T-helper 9 cell (primary cell): ENCODE data around the gene SHB.

ENCODE experiments used
- DNase-seq: peaks from one replicate; pipeline ENCODE4 v3.0.0-alpha.2; 2020

Gene SHB

DNA sequence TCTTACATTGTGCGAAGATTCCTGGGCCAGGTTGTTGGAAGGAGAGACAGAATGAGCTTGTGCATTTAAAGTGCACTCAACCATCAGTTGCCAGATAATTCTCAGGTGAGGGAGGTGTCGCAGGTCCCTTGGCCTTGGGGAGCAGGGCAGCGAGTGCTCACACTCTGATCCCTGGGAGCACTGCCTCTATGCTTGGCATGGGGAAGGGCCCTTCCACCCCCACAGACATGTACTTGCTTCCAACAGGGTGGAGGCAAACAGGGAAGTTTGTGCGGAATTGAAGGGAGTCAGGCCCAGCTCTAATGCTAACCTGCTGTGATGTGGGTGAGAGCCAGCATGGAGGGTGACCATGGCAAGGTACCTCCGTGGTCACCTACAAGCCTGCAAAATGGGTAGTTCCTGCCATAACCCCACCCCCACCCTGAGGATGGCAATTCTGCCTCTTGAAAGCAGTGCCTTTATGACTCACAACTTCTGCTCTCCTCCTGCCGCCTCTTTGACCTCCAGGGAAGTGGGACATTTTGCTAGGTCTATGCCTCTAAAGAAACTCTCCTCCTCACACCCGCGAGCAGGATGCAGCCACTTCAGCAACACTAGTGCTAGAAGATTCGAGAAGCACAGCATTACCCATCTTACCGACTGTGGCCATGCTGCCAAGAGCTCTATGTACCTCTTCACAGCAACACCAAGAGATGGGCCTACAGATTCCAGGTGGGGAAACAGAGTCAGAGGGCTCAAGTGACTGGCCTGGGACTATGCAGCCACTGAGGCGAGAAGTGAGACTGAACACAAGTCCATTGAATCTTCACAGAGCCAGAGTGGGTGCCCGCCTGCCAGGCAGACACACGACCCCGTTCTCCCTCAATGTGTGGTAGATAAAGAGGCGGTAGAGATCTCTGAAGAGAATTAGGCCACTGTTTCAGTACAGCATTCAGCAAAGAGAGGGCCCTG lies 143.0 kb downstream of the SHB start:
- no peak for DNase-seq

DNA sequence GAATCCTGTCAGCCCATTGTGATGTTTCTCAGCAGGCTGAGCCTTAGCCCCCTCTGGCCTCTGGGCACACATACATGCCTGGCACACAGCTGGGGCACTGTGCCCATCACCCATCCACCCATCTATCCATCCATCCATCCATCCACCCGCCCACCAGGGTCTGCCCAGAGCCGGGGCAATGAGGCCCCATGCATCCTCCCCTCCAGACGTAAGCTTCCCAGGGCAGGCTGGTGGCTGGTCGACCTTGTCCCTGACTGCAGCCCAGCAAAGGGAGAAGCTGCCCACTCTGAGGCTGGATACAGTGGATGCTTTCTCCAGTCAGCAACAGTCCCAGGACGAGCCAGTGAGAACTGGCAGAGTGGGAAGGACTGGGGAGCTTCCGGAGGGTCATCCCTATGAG lies 144.0 kb downstream of the SHB start:
- no peak for DNase-seq

DNA sequence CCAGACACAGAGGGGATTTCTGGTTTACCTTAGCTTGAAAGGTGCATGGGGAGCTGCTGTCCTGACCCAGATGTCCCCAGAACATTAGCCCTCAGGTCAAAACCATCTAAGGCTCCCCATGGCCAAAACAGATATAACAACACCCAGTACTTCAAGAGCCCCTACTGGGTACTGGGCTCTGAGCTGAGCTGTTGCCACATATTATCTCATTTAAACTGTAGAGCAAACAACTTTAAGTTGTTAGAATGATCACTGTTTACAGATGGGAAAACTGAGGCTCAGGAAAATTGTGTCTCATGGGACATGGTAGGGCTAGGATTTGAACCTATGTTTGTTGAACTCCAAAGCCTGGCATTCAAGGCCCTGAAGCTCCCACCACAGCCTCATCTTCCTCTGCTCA lies 144.5 kb downstream of the SHB start:
- DNase-seq: no peak

DNA sequence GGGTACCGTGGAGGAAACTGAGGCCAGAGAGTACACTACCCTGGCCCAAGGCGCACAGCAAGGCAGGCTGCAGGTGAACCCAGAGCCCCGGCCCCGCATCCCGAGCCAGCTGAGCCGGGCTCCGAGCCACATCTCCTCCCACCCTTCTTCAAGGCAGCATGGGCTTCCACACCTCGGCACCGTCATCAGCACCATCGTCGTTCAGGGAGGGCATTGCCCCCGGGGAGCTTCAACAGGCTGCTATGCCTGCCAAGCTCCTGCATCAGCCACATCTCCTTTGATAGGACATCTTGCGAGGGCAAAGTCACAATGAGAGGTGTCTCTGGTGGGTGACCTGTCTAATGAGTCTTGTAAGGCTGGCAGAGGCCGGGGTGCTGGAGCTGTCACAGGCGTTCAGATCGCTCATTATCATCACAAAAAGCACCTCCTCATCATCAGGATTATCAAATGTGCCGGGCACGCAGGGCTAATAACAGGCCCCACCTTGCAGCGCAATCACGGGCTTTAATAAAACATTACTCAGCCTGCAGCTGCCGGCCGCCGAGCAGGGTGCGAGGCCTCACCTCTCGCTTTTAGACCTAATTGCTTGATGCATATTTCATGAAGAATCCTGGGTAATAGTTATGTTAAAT lies 145.1 kb downstream of the SHB start:
- no peak for DNase-seq

DNA sequence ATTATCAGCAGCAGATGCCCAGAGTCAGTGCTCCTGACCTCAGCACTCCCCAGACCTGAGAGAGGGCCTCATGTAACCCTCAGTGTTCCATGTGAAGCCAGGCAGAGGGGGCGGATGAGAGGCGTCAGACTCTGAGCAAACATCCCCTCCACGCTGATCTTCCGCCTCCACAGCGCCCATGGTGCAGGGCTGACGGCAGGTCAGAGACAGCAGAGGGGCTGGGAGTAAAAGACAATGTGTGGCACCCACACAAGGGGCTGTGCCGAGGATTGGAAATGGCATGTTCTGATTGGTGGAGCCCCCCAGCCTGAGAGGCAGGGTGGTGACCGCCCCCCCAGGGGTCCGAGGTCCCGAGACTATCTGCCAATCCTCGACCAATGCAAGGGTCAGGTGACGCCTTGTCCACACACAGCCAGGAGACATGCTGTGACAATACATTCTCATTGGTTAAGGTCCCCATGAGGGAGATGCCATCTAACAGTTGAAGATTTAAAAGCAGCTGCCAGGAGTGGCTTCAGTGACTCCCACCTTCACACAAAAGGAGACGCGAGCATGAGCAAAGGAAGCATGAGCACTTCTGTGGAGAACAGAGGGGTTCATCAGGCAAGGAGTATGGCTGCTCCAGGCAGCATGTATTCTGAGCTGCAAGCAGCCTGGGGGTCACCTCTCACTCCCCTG lies 145.8 kb downstream of the SHB start:
- no peak for DNase-seq

DNA sequence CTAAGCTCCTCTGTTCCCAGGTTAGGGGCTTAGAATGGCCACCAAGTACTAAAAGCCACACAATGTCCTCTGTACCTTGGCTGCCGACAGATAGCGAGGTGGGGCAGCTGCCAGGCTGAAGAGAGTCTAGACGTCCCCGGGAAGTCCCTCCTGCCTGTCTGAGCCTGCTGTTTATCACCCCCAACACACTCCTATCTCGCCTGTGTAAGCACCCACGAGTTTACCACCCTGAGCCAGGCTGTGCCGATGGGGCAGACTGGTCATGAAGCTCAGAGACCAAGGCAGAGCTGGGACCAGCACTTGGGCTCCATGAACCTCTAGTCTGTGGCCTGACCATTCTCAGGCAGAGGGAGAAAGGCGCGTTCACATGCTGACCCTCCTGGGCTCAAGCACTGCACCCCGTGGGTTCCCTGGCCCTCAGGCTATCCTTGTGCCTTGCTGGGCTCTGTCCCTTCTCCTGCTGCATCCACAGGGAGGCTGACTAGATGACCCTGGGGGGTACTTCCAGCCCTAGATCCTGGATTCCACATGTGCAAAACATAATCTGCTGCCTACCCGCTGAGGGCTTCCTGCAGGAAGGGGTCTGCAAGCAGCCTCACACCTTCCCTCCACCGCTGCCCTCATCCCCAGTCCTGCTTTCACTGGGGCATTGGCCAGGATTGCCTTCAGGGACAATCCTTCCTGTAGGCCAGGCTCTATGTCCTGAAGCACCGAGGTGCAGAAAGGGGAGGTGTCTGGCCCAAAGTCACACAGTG lies 146.5 kb downstream of the SHB start:
- DNase-seq: no peak

DNA sequence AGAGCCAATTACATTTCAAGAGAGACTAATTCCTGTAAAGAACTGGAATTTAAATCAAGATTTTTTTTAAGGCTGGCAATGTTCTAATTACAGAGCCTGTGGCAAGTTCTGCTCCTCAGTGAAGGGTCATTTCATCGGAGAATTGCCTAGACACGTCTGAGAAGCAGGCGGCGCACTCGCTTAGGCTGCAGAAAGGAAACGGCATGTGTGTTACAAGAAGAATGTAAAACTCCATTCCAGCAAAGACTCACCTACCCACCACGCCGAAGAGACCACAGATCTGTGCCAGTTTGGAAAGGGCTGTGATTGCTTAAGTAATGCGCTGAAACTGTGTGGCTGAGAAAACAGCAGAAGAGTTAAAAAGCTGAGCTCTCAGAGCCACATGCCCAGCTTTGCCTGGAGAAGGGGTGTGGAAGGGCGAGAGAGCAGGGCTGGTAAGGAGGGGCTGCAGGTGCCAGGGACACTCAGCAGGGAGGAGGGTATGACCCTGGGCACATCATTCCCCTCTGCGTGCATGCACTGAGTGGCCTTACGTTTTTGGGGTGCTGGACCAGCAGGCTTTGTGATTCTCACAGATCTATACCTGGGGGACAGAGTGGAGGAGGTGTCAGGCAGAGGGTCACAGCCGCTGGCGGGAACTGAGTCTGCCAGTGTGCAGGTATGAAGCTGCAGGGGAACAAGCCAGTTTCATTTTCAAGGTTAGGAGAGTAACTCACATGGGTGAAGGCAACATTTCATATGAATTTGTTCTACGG lies 147.3 kb downstream of the SHB start:
- DNase-seq: no peak

DNA sequence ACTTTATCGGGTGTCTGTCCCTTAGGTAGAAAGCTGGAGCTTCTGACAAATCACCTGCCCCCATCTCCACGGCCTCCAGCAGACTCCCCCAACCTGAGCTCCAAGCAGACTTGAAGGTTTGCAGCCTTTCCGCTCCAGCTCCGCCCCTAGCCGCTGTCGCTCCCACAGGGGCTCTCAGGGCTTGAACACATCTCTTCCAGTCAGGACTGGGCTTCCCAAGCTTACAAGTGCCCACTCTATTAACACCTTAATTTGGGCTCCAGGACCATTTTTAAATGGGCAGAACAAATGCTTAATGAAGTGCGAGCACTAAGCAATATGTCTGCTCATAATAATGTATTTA lies 147.9 kb downstream of the SHB start:
- no peak for DNase-seq

DNA sequence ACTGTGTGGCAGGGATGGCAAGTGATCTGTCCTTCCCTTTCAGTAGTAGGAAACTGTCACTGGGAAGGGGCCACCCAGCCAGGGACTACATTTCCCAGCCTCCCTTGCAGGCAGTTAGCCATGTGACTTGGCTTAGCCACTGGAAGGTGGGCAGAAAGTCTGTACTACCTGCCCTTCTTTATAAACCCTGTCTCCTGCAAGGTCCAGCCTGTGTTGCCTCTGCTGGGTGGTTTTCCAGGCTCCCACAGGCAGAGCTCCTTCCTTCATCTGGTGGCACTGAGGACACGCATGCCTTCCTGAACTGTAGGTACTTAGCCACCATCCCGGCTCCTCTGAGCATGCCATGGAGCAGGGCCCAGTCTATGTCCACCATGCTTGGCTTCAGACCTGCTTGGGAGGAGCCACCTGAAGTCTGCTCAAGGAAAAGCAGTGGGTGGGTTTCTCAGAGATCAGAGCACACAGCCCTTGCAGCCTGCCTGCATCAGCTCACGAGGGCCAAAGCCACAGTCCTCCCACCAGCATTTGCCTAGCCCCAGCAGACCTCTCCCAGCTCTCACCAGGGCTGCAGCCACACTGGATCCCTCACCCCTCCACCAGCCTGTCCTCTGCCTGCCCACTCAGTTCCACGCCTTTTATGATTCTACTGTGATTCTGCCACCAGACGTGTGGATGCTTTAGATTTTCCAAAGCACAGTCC lies 148.4 kb downstream of the SHB start:
- no peak for DNase-seq

DNA sequence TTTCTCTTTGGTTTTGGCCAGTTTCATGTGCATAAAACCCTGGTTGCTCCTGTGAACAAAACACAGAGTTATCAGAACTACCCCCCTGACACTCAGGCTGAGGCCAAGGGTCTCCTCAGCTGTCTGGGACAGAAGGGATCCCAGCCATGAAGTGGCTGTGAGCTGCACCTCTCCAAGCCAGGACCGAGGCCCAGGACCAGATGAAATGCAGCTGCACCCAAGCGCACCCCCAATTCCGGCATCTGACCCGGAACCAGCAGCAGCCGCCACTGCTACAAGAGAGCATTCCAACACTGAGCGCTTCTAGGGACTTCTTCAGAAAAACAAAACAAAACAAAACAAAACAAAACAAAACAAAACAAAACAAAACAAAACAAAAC lies 149.1 kb downstream of the SHB start:
- DNase-seq: no peak

DNA sequence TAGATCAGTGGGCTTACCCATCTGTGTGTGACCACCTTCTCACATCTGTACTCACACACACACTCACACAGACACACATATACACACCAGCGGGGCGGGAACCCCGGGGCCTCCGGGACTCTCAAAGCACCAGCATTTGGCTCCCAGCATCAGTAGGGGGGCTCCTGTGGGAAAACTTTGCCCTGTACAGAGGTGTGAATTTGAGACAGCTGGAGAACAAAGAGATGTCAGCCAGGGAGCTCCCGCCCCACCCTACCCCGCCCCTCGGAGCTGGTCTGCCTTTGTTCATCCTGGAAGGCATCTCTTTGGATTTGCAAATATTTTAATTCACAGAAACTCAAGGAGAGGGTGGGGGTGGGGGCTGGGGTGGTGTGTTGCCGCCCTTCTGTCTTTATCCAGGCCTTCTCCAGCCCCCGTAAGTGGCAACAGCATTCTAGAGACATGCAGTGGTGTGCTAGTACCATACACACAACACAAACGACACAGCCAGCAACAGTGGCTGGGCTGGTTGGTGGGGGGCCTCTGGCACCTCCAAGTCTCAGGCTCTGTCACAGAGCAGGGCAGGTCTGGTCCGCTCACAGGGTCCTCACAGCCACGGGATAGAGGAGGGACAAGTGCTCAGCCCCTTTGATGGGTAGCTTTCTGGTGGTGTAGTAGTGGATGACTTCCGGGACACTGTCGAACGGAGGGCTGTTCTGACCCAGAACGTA lies 149.6 kb downstream of the SHB start:
- no peak for DNase-seq

DNA sequence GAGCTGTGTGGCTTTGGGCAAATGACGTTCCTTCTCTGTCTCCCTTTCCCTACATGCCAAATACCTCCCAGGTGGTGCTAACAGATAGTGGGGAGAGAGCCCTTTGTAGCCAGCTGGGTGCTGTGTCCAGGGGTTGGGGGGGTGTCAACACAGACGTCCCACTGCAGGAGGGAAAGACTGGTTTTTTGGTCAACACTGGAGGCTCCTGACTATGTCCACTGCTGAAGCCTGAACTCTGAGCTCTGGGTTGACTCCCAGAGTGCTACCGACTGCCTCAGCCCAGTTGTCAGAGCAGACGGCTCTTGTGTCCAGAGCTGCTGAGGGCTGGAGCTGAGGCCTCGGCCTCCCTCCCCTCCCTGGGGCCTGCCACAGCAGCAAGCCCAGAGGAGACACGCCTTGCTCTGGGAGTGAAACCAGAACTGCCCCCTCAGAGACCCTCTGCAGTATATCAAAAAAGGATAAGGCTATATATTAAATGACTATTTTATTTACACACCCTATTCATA lies 150.3 kb downstream of the SHB start:
- DNase-seq: no peak

DNA sequence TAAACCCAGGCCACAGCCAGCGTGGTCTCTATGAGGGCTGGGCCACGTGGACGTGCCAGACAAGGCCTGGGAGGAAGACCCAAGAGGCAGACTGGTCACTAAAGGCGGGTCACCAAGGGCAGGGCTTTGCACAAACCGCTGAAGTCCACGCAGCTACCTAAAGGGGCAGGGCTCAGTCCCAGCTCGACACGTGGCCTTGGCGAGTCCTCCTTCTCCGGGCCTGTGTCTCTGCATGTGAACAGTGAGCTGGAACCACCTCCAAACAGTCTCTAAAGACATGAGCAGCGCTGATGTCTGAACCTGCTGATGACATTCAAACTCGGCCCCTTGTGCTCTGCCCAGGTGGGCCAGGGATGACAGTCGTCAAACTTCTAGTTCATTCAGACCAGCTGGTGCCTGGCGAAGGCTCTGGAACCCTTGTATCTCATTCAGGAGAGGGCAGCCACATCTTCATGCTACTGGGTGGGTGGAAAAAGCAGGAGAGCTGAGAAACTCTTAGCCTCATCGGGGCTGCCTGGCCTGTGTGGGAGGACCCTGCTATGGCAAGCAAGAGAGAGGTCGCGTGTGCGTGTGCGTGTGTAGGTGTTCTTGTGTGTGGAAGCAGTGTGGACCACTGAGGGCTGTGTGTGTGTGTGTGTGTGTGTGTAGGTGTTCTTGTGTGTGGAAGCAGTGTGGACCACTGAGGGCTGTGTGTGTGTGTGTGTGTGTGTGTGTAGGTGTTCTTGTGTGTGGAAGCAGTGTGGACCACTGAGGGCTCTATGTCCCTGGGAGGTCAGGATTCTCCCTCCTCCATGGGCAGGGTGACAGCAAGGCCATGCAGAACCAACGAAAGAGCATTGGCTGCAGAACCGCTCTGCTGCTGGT lies 151.0 kb downstream of the SHB start:
- no peak for DNase-seq

DNA sequence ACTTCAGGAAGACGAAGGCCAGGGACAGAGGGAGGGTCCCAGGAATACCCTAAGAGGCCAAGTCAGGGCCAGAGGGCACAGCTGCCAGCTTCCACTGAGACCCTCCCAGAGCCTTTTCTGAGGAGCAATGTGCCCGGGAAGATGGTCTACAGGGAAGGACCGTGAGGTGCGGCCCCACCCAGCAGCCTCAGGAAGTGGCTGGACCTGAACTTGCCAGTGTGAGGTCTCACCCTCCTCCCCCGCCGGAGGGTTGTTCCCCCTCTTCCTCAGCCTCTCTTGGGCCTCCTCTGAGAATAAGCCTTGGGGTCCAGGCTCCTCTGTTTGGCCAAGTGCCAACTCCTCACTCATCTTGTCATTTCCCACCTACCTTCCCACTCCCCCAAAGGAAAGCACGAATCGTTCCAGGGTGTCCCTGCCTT lies 151.7 kb downstream of the SHB start:
- no peak for DNase-seq

DNA sequence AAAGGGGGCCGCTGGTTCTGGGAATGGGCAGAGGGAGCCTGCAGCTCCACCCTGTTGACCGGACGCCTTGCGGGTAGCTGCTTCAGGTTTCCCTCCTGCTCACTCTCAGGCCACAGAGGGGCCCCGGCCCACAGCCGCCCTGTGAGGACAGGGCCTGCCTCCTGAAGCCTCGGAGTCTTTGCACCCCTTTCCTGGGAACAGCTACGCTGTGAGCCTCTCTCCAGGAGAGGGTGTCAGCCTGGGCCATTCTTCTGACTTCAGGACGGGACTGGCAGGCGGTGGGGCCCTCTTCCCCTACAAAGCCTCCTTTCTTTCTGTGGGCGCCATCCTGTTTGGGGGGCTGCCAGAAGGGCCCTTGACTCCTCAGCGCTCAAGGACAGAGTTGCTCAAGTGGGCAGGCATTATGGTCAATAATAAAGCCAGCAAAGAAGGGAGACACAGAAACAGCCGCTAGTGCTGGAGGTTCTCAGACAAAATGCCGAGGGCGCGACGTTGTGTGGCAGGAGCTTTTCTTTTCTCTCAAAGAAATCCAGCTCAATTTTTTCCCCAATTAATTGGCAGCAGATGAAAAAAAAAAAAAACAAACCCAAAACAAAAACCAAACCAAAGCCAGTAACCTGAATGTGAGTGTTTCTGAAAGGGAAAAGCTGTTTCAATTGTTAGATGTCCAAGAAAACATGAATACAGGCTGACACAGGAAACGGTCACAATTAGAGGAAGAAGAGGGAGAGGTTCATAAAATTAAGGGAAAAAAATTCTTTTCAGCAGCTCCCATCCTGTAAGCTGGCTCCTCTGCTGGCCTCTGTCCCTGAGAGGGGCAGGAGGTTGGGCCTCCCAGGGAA lies 152.3 kb downstream of the SHB start:
- no peak for DNase-seq

DNA sequence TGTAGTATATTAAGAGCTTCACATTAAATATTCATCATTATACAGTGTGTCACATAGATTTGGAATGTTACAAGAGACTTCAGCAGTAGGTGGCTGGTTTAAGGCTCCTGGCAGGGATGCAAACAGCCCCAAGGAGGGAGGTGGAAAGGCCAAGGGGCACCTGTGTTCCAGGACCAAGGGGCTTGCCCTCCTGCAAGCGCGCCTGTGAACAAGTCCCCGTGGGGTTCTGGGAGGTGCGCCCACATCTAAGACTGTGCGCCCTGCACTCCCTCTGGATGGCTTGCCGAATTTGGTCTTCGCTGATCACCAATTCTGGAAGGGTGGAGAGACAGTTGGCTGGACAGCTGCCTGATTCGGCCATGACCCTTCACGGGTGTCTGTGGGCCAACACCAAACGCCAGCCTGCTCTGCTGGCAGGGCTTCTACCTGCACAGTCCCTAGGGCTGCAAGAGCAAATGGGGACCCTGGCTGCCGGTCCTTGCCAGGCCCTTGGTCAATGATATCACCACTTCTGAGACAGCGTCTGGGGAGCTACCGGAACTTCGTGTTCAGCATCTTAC lies 153.0 kb downstream of the SHB start:
- DNase-seq: no peak

DNA sequence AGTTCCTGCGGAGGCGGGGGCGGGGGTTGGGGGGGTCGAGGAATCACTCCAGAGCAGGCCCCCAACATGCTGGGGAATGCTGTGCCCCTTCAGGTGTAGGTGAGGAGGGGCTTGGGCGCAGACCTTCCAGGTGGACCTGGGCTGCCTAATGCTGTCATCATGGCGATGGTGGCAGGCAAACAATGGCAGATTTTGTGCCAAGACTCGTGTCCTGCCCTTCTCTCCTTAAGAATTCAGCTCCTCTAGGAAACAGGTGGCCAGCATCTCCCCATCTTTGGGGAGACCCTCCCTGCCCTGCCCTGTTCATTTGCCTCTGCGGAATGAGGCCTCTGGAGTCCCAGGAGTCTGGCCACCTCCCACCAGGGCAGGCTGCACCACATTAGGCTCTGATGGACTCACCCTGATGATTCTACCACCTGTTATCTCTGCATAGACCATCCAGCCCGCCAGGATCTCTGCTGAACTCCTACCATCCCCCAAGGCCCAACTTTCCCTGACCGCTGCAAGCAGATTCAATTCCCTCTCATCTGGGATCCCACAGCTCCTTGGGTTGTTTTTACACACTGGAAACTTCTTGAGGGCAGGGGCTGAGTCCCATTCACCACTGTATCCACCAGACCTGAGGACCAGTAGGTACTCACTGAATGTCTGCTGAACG lies 154.2 kb downstream of the SHB start:
- no peak for DNase-seq

DNA sequence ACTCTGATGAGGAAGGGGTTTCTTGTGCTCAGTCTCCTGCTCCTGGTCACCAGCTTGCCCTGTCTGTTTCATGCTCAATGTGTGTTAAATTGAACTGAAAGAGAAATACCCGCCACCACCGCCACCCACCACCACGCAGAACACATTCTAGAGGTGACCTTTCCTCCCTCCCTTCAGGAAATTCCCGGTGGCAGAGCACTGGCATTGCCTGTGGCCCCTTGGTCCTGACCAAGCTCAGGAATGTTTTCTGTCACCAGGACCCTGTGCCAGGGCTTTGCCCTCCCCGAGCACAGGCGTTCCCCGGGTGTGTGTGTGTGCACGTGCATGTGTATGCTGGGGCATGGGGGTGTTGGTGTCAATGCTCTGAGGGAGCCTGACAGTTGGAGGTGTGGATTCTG lies 154.9 kb downstream of the SHB start:
- DNase-seq: no peak
